Adrenal gland (tissue), 5 donors: Measurements from ENCODE around the gene PRKN.

Source experiments
- POLR2A ChIP-seq, 2 donors: fragments of 450-650 bp; IDR thresholded peaks; one replicate each; pipeline ENCODE4 v1.6.1; 2017; ENCODE audit warnings: antibody characterized with exemption in 2 of 2, mild to moderate bottlenecking in 2 of 2, moderate library complexity in 1 of 2
- TF ChIP-seq, protein P1 (sequence below), 6 experiments: fragments of 450-650 bp in 4 of 6; fragments of 200-600 bp in 2 of 6; sonication (generic) in 1 of 6; IDR thresholded peaks; 1 replicate in 5 of 6; 2 replicates in 1 of 6; pipeline versions ENCODE4 v1.5.1 to v1.8.0; 2016 to 2021; ENCODE audit warnings: antibody characterized with exemption in 6 of 6, mild to moderate bottlenecking in 2 of 6, moderate library complexity in 1 of 6
- donor health status: DM: no; HTN: no; CAD: no.

DNA sequence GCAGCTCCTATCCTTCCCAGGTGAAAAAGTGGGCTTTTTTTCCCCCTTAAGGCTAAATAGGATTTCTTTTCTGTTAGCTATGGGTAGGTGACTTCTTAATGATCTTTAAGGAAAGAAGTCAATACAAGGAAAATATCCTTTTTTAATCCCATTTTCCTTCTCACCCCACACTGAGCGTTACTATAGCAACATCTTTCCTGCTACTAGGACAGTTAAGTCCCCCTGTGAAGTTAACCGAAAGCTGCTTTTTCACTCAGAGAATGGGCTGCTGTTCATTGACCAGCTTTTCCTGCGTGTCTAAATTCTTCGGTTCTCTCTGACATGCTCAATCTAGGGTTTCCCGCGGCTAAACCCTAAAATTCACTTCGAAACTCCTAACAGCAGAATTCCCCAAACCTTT is 1280.6 kb downstream of the PRKN start:
- TF ChIP-seq, protein P1, sequence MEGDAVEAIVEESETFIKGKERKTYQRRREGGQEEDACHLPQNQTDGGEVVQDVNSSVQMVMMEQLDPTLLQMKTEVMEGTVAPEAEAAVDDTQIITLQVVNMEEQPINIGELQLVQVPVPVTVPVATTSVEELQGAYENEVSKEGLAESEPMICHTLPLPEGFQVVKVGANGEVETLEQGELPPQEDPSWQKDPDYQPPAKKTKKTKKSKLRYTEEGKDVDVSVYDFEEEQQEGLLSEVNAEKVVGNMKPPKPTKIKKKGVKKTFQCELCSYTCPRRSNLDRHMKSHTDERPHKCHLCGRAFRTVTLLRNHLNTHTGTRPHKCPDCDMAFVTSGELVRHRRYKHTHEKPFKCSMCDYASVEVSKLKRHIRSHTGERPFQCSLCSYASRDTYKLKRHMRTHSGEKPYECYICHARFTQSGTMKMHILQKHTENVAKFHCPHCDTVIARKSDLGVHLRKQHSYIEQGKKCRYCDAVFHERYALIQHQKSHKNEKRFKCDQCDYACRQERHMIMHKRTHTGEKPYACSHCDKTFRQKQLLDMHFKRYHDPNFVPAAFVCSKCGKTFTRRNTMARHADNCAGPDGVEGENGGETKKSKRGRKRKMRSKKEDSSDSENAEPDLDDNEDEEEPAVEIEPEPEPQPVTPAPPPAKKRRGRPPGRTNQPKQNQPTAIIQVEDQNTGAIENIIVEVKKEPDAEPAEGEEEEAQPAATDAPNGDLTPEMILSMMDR (IDR thresholded peaks at IDR 0.05): no peak
- no peak for TF ChIP-seq POLR2A (IDR thresholded peaks at IDR 0.05)
